ENCODE results near the gene SDHB.

The SDHB gene

DNA sequence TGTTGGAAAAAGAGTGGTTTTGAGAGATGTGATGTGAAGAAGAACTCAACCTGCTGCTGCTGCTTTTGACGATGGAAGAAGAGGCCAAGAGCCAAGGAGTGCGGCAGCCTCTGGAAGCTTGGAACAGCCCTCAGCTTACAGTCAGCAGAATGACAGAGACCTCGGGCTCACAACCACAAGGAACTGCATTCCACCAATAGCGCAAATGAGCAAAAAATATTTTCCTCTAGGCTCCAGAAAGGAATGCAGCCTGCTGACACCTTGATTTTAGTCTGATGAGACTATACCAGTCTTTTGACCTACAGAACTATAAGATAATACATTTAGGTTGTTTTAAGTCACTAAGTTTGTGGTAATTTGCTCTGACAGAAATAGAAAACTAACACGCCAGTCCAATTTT is 10.2 kb downstream of the SDHB start:
- DNase-seq: no peak

DNA sequence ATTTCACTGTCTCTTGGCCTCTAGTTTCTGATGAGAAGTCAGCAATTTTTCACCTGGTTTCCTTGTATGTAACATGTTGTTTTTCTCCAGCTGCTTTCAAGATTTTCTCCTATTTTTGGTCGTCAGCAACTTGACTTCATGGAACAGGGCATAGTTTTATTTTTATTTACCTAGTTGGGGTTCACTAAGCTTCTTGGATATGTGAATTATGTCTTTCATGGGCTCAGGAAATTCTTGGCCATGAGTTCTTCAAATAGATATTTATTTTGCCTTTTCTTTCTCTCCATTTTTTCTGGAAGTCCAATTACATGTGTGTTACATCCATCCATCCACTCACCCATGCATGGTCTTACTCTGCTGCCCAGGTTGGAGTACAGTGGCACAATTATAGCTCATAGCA is 13.7 kb downstream of the SDHB start:
- DNase-seq: no peak

DNA sequence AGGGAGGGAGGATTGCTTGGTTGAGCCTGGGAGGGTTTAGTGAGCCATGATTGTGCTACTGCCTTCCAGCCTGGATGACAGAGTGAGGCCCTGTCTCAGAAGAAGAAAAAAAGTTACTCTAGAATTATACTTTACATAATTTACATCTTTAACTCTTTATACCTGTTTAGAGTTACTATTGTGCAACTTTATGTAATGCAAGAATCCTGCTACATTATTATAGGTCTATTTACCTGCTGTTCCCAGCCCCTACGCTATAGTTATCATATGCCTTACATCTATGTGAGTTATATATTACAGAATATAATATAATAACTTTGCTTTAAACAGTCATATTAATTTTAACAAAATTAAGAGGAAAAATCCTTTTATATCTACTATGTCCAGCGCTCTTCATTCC is 14.3 kb downstream of the SDHB start:
- DNase-seq: no peak

DNA sequence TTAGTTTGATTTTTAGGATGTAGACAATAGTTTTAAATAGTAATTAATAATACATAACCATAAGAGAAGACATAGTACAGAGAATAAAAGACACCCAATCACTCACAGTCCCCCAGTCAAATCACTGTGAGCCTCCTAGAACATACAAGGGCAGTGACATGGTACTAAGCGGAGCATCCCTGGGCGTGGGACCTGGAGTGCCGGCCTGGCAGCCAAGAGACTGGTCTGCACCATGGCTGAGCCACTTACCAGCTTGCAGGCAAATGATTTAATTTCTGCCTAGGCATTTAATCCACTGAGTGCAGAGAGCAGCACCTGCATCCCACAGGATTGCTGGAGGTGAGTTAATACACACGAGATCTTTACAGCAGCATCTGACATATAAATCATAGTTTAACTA is 20.4 kb downstream of the SDHB start:
- no peak for DNase-seq

DNA sequence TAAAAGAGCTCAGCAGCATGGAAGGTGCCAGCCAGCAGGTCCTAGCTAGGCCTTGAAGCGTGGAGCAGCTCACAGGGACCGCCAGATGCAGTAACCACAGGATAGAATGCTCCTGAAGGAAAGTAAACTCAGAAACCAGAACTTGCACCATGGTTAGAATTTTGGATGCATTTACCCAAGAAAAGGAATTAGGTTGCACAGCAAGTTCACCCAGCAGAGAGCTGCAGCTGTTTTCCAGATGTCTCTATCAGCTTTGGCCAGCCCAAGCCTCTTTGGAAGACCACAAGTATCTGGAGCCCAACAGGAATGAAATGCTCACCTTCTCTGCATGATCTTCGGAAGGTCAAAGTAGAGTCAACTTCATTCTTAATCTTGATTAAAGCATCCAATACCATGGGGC is 21.1 kb downstream of the SDHB start:
- no peak for DNase-seq

DNA sequence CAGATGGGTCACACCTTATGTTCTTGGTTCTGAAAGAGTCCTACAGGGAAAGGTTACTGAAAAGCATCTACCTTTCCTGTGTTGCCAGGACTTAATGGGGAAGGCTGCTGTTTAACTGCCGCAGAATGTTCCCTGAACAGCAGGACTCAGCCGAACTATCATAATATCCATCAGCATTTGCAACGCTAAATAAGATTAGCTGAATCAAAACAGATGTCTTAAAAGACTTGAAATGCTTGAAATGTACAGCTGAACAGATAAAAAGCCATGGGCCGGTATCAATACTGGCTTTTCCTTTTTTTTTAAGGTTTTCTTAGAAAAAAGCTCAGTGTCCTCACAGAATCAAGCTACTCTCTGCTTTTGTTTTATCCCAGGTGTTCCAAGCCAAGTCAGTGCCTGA is 22.4 kb downstream of the SDHB start:
- no peak for DNase-seq

DNA sequence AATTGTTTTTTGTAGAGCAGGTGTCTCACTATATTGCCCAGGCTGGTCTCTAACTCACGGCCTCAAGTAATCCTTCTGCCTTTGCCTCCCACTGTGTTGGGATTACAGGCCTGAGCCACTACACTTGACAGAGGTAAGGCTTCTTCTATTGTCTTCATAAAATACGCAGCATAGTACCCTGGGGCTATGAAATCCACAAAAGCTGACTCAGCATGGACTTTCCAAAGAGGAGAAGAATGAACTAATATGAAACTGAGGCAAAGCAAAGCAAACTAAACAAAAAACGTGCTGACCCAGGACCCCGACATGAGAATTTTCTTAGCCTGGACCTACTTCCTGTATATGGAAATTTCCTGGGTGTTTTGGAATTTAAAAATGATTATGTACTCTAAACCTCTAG is 23.6 kb downstream of the SDHB start:
- DNase-seq: no peak

DNA sequence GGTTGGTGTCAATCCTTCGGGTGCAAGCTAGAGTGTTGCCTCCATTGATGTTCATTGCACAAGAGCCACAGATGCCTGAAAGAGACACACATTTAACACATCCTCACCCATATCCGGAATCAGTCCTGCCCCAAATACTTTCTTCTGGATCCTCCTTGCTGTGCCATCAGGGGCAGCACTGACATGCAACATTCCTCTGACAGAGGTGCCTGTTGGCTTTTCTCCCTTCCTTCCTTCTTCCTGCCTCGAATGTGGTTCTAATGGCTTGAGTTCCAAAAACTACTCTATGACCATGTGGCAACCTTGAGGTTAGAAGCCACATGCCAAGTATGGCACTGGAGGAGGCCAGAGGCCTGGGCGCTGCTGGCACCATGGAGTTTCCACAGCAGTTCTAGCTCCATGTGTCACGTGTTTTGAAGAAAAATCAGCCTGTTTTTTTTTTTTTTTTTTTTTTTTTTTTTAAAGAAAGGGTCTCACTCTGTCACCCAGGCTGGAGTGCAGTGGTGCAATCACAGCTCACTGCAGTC is 25.1 kb downstream of the SDHB start:
- DNase-seq: no peak

DNA sequence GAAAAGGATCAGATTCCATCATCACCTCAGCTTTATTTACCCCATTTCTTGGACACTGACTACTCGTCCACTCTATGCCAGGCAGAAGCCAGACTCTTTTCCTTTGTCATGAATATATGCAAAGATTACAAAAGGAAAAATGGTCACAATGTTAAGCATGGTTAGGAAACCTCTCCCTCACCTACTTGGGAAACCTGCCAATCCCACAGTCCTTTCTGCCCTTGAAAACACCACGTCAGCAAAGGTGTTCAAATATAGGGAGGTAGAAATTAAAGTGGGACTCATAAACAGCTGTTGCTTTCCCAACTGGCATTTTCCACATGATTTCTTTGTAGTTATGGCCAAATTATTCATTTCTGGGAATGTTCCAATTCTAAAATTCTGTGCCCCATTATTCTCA is 25.9 kb downstream of the SDHB start:
- DNase-seq: no peak

DNA sequence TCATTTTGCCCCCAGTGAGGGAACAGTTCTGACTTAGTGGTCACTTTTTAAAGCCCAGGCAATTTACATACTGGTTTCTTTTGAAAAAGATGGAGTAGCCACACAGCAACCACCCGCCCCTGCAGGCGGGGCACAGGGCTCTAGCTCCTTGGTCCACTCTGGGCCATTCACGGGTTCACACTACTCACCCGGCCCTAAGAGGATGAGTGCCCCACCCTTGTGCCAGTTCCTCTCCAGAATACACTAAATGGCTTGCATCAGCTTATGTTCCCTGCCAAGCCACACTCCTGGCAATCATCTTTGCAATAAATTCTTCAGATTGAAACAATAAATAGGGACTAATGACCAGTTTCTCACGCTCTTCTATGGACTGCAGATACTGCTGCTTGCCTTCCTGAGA is 26.4 kb downstream of the SDHB start:
- DNase-seq: no peak

DNA sequence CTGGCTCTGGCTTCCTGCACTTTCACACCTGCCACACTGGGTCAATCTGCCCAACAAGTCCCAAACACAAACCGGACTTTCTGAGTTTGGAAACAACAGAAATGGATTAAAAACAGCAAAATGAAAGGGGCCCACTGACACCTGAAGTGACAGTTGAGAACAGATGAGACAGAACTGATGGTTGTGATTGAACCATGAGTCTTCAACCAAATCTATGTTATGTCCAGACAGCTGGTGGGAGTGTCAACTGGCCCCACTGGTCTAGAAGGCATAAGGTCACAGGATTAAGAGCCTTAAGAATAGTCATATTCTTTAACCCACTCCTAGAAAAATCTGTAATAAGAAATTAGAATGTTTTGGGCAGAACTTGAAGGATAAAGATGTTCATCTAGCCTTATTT is 29.1 kb downstream of the SDHB start:
- no peak for DNase-seq

DNA sequence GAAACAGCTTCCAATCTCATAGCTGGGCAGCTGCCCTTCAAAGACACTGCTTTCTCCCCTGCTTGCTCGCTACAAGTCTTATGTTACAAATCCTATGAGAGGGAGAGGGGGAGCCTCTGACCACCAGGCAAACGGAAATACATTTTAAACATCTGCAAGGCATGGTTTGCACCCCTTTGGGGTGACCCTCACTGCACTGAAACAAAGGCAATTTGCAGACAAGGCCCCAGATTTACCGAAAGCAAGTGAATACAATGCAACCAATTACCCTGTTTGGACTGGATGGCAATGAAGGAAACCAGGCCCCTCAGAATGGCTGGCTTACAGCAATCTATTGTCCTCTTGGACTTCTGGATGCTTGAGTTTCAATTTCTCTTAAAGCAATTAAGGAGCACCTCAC is 30.3 kb downstream of the SDHB start:
- DNase-seq: no peak

DNA sequence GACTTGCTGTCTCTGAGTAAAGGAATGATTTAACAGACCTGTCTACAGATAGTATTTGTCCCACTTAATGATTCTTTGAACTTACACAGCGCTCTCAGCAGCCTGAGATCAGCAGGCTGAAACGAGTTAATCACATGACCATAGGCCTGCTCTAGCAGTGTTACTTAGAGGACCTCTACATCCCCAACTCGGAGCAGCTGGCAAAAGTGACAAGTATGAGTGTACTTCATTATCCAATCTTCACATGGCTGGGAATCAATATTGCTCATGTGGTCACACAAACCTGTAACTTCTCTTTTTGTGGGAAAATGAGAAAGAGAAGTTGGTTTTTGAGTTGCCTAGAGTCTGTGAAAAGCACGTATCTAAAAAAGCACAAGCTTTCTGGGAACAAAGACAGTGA is 30.7 kb downstream of the SDHB start:
- DNase-seq: no peak

DNA sequence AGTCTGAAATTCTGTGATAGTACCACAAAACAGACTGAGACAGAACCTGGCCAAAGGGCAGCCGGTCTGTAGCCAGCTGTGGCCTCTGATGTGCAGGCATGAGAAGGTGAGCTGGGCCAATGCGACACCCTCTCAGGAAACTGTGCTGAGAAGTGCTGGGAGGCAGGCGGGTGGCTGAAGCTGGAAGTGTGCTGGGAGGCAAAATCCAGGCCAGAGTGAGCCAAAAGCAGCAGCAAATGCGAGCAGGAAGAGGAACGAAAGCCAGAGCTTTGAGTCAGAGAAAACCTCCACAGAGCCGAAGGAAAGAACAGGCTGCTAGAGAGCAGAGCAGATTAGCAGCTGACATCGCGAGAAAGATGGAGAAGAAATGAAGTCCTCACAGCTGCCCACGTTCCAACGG is 31.9 kb downstream of the SDHB start:
- no peak for DNase-seq

DNA sequence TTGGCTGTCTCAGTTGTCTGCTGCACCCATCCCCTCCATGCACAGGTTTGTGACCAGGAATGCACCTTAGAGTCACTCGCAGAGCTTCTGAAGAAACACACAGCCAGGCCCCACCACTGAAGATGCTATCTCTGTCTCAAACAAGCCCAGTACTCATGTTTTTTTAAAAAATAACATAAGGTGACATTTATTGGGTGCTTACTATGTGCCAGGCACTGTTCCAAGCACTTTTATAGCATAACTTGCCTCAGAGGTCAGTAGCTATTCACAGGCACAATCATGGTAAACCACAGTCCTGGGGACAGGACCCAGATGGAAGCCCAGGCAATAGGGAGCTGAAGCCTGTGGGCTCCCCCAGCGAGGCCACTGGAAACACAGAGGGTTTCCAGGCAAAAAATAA is 33.3 kb downstream of the SDHB start:
- DNase-seq: no peak

DNA sequence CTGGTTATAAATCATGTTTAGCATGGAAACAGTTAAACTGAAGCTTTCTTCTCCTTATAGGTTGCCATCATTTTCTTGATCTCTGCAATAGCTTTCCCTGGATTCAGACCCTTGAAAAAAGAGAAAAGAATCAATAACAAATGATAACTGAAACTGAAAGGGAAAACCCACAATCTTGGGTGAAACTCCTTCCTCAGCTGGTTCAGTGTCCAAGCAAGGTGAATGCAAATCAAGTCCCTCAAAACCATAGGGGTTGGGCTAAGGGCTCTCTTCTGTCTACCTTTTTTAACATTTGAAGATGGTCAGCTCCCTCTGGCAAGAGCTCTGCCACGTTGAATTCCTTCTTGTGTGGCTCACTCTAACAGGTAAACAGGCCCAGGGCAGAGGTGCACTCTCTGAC is 35.0 kb downstream of the SDHB start:
- DNase-seq: no peak

DNA sequence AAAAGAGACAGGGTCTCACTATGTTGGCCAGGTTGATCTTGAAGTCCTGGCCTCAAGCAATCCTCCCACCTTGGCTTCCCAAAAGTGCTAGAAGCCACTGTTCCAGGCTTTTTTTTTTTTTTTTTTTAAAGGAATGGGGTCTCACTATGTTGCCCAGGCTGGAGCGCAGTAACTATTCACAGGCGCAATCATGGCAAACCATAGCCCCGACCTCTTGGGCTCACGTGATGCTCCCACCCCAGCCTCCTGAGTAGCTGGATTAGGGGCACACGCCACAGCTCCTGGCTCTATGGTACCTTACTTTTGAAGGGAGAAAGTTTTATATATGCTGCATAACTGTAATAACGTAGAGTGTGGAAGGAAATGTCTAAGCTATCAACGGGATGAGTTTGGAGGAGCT is 36.4 kb downstream of the SDHB start:
- DNase-seq: no peak

DNA sequence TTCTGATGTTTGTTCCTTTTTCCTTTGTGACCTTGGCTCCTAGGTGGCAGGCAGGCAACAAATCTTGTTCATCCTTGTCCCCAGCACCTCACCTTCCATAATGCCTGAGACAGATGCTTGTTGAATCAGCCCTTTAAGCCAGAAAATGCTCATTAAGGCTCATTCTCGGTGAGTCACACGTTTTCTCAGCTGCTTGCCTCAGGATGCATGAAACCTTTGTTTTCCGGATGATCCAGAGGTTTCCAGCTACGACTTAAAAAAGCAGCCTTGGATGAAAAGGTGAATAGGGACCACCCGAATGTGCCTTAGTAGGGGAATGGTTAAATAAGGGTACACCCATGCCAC is 37.5 kb downstream of the SDHB start:
- DNase-seq: no peak

DNA sequence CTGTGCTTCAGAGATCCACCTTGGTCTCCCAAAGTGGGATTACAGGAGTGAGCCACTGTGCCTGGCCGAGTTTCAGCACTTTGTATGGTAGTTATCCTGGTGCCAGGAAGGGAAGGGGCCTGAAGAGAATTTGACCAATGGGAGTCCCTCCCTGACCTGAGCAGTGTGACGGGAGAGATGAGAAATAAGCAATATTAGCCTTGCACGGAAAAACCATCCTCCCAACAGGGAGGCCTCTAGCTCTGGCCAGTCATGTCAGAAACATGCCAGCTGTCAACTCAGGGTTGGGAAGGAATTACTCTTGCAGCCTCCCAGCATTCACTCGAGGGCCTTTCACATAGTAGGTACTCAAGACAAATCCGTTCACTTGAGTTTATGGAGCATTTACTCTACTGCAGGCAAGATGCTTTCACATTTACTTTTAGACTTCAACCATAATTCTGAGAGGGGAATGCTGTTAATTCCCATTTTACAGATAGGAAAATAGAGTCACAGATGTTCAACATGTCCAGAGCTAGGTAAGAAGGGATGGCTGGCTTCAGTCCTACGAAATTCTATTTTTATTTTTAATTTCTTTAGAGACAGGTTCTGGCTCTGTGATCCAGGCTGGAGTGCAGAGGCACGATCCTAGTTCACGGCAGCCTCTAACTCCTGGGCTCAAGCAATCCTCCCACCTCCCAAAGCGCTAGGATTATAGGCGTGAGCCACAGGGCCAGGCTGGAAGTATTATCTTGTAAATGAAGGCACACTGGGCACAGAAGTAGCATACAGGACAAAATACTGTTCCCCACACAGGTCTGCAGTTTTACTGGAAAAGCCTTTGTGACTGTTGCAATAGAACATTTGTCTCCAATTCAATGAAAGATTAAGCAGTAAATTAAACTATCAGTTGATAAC is 38.9 kb downstream of the SDHB start:
- no peak for DNase-seq

DNA sequence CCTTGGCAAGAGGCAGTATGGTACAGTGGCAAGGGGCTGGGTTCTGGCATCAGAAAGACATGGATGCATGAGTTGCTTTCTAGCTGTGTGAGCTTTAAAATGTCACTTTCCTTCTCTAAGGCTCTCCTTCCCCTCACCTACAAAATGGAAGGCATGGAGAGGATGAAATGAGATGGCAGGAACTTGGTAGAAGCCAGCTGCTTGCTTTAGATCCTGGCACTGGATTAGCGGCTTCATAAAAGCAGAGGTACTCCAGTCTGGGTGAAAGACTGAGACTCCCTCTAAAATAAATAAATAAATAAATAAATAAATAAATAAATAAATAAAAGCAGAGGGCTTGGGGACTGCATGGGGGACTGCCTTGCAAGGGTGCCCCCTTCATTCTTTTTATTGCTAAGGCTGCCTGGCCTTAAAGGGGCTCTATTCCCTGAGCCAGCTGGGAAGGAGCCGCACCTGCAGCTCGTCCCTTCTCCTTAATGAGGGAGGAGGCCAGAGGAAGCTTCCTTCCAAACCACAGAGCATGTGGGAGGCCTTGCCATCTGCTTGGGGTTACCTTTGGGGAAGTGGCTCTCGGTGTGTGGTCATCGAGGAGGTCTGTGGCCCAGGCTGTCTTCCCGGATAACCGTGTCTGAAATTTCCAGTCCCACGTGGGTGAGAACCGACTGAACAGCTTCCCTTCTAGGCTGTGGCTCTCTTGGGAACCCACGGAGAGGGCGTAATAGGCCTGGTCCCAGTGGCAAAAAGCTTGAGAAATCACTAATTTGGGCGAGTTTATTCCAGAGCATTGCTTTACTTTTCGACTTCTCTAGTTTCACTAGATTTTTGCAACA is 40.1 kb downstream of the SDHB start:
- DNase-seq: no peak

DNA sequence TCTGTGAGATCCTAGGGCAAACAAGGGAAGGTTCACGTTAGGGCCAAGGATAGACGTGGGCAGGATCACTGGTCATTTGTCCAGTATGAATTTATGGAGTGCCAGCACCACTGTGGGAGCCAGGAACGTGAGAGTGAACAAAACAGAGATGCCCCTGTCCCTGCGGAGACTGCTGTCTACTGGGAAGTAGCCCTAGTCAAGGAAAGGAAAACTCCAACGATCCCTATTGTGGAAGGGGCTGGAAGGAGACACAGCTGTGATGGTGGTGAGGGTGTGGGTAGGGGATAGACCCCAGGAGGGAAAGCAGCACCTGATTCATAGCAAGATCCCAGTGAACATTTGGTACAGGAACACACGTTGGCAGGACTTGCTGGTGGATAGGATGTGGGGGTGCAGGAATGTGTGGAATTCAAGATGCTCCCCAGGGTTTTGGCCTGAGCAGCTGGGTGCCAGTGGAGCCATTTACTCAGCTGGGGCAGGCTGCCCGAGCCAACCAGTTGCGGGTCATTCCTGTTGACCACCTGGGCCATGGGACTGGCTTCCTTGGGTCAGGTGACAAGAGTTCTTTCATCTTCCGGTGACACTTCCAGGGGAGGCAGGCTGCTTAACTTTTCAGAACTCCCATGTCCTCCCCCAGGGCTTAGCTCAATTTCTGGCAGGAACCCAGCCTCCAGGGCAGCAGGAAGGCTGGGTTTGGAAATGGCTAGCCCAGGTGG is 40.9 kb downstream of the SDHB start:
- peak; percentile 61 for DNase-seq

DNA sequence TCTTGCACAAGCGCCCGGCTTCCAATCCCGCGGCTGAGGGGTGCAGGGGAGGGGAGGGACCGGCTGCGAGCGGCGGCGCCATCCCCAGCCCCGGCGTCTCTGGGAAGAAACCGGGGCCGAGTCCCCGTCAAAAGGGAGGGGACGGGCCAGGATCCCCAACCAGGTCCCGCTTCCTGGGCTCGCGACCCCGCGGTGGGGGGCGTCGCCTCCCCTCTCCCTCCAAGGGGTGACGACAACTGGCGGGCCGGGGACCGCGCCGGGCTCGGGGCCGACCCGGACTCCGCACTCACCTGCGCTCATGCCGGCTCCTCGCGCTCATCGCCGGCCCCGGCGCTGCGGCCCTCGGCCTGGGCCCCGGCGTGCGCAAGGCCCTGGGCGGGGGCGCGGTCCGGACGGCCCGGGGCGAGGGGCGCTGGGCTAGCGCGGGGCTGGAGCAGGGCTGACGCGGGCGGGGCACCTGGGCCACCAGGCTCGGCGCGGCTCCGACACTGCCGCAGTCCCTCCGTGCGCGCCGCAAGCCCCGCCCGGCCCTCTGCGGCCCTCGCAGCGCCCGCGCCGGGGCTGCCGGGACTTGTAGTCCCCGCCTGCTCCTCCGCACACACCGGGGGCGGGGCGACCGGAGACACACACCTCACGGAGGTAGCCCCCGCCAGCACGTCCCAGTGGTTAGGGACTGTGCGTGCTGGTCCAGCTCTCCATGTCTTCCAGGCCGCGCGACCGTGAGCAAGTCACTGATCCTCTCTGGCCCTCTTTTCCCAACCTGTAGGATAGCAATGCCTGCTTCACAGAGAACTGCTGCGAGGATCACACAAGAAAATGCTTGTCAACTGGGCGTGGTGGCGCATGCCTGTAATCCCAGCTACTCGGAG is 42.2 kb downstream of the SDHB start, which contains the start of gene ATP13A2:
ATP13A2 (minus strand) TSS at position 490 of the 869 bp plus-strand sequence; CDS start at position 300, 190 bp downstream.
- DNase-seq: peak; percentile 72
